ENCODE measurements around the gene CACNG4.
A peak's percentile ranks its signal among the peaks of the same experiment; 100 is the strongest.

CACNG4 gene

DNA sequence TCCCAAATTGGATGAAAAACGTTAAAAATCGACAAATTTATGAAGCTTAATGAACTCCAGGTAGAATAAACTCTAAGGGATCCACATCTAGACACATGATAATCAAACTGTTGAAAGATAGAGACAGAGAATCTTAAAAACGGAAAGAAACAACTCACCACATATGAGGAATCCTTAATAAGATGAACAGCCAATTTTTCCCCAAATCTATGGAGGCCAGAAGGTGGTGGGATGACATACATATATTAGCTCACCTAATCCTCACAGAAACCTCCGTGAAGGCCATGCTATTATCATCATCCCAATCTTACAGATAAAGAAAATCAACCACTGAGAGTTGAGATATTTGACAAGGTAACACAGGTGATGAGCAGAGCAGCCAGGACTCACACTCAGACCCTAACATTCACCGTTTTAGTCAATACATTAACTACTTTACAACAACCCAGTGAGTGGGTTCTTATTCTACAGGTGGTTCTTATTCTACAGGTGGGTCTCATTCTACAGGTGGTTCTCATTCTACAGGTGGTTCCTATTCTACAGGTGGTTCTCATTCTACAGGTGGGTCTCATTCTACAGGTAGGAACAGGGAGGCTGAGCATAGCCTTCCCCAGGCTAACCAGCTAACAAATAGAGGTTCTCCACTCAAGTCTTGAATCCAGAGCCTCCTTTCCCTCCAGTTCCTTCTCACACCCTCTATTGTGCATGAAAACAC is 84.7 kb downstream of the CACNG4 start:
- no peak for DNase-seq

DNA sequence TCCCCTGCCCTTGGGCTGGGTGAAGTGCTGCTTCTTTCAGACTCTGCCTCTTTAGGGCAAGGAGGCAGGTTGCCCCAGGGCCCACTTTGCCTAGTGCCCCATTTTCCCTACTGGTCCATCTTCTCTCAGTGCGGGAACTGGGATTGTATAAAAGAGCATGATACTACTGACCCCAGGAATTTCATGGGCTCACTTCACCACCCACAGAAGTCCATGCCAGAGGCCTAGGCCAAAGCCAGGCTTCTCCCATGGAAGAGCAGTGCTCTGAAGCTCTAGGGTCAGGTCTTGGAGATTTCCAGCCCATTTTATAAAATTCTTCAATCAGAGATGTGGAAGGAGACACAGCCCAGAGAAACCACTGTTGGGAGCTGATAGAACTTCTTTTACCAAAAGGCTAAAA is 85.6 kb downstream of the CACNG4 start:
- DNase-seq, result no peak

DNA sequence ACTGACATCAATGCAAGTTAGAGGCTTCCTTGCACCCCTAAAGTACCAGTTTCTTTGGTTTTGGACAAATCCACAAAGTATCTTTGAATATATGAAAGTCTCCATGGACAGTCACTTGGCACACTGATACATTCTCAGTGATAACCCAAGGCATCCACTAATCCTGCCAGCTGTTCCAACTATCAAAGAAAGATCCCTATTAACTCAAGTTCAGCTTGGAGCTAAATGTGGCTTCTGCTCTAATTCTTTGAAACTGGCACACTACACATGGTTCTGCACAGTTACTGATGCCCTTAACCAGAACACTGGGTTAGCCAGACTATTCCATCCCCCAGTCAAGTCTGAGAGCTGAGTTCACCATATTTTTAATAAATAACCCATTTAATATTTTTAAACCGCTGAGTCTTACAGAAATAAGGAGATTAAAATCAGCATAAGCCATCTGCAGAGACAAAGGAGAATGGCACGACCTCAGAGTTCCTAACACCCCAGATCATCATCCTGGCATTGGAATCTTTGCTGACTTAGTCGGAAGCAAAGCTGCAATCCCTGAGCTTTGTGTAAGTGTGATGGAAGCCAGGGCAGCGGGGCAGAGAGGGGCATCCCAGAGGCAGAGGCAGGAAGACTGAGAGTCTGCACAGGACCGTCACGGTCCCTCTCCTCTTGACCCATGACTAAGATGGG is 86.1 kb downstream of the CACNG4 start:
- DNase-seq, result no peak

DNA sequence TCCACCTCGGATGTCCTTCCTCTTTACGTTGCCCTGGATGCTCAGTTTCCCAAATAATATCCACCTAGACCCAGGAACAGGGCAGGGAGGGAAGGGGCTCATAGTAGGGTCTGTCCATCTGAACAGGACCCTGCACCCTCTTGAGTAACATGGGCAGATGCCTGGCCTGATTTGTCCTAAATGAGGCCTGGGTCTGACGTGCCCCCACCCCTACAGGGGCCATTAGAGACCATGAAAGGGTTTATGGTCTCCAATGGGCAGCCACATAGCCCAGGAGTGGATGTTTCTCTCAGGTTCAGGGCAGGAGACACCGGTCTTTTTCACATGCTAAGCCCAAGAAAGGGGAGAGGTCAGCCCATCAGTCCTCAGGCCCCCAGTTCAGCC is 86.6 kb downstream of the CACNG4 start:
- no peak for DNase-seq

DNA sequence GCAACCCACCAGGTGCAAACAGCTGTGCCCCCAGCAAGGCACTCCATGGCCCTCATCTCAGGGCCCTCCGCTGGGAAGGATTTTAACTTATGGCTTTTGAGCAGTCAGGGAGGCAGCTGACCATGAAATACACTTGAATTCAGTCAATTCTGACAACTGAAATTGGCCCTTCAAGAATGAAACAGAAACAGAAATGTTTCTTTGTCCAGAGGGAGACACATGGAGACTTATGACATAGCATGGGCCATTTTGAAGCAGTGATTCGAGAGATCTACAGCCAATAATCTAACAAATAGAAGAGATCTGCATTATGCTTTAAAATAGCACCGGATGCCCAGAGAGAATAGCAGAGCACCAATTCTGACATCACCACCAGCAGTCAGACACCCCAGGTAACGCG is 87.3 kb downstream of the CACNG4 start:
- no peak for DNase-seq

DNA sequence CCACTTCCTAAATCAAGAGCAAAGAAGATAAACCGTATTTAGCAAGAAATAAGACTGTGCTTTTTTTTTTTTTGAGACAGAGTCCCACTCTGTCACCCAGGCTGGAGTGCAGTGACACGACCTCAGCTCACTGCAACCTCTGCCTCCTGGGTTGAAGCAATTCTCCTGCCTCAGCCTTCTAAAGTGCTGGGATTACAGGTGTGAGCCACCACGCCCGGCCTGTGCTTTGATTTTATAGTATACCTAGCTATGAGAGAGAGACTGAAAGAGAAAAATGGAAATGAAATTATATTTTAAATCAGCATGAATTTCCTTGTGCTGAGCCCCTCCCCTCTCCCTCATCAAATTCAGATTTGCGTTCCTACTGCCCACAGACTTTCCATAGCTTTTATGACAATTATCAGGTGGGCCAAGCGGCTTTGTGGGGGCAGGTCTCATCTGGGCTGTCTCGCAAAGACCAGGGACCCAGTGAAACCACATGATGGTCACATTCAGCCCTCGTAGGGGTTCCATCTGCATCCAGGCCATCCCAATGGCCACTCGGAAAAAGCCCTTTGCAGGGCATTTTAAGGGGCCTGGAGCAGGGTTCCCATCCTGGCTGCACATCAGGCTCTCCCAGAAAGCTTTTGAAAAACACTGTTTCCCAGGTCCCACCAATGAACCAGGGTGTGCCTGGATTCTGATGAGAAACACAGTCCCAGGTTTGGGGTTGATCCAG is 88.4 kb downstream of the CACNG4 start:
- no peak for DNase-seq

DNA sequence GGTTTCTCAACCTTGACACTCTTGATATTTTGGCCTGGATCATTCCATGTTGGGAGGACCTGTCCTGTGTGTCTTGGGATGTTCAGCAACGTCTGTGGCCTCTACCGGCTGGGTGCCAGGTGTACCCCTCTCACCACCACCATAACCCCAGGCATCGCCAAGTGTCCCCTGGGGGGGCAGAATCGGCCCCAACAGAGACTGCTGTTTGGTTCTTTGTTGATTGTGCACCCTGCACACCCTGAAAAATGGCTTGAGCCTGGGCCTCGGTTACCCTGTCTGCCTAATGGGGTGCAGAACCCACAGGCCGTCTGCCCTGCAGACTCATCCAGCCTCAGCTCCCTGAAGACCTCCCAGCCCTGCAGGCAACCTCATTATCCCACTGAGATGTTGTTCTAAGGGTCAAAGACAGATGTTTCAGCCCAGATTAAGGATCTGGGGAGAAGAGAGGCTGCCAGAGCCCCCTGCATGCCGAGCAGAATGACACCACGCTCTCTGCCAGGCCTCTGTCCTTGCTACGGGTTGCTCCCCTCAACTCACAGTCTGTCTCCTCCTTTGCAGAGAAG is 89.0 kb downstream of the CACNG4 start:
- no peak for DNase-seq

DNA sequence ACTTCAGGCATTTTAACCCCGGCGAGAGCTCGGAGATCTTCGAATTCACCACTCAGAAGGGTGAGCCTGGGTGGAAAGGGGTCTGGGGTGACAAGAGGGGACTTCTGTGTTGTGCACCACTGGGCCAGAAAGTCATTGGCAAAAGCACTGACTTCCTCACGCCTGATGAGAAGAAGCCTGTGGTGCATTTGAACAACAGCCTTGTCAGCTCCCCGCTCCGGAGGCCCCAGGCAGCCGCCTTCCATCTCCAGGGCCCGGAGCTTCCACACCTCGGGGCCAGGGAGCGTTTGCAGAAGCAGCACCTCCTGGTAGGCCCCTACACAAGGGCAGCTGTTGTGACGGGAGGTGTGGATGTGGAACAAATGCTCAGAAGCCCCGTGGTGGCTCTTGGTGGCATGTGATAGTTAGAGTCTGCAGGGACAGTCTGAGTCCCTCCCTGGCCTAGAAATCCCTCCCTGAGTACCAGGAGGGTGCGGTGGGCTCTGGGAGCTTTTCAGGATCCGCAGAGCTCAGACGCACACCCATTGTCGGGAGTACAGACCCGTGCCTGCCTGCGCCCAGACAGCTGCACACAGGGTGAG is 89.6 kb downstream of the CACNG4 start:
- DNase-seq, result peak; percentile 22

DNA sequence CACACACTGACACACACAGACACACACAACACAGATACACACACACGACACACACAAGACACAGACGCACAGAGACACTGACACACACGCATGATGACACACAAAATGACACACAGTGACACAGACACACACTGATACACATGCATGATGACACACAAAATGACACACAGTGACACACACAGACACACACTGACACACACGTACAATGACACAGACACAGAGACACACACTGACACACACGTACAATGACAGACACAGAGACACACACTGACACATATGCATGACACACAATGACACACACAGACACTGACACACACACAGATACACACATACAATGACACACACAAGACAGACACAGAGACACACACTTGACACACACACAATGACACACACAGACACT is 90.1 kb downstream of the CACNG4 start:
- no peak for DNase-seq

DNA sequence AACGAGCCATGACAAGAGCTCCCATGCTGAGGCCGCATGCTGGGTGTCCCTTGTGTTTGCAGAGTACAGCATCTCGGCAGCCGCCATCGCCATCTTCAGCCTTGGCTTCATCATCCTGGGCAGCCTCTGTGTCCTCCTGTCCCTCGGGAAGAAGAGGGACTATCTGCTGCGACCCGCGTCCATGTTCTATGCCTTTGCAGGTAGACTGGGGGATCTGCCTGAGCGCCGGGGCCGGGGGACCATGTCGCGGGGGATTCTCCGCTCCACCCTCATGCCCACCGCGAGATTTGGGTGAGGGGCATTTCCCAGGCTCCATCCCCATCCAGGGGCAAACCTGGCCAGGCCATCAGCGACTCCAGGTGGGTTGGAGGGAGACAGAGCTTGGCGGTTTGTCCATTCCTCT is 90.5 kb downstream of the CACNG4 start:
- no peak for DNase-seq

DNA sequence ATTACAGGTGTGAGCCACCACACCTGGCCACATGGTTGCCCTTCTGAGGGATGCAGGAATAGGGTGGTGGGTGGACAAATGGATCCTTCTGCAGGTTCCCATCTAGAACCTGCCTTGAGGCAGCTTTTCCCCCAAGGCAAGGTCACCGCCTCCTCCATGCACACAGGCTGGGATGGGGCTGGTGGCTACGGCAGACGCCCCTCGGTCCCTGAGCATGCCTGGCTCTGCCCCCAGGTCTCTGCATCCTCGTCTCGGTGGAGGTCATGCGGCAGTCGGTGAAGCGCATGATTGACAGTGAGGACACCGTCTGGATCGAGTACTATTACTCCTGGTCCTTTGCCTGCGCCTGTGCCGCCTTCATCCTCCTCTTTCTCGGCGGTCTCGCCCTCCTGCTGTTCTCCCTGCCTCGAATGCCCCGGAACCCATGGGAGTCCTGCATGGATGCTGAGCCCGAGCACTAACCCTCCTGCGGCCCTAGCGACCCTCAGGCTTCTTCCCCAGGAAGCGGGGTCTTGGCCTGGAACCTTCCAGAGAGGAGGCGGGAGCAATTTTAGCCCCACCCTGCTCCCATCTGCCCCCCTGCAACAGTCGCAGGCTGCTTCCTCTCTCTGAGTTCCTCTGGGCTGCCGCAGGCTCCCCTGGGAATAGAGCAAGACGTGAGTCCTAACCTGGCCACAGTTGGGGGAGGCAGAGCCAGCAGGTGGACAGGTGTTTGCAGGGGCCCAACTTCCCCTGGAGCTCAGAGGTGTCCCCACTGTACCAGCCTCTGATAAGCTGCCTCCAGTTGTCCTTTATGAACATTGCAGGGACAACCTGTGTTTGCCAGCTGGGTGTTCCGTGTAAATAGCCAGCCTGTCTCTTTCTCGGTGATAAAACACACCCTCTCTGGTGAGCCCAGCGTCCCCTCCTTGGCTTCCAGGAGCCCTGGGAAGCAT is 91.6 kb downstream of the CACNG4 start:
- no peak for DNase-seq

DNA sequence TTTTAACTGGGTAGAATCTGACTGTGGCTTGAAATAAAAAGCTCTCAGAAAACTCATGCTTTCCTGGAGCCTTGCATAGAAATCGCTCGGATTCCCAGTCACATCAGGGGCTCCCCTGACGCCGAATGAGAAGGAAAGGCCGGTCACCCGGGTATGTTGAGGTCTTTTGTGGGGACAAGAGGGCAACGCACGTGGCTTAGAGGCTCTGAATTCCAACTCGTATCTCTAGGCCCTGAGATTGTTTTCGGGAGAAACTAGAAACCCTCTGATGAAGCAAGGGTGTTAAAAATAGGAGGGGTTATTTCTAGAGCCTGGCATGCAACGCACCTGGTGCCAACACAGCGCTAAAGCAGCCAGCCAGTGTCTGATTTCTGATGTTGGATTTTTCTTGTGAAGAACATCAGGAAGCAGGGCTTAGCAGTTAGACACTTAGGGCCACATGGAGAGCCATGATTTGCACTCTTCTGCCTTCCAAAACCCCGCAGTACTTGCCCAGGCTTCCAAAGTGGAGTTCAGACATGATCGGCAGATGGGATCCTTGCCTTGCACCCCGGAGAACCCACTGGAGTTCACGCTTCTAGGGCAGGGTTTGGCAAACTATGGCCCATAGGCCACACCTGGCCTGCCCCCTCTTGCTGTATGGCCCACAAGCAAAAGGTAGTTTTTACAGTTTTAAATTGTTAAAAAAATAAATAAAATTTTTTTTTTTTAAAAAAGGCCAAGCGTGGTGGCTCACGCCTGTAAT is 92.4 kb downstream of the CACNG4 start:
- DNase-seq, result no peak

DNA sequence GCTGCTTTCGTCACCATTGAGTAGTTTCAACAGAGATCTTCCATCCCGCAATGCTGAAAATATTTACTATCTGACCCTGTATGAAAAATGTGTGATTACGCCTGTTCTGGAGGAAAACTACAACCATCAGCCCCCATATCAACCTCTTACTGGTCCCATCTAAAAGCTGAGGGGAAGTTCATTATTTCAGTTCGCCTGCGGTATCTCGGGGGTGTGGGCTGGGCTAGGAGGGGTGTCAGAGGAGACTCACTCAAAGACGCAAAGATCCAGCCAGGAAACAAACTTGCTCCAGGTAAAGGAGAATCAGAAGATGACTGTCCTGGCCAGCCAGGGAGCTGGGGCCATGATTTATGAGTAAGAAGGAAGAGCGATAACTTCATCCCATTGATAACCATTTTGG is 93.5 kb downstream of the CACNG4 start:
- no peak for DNase-seq

DNA sequence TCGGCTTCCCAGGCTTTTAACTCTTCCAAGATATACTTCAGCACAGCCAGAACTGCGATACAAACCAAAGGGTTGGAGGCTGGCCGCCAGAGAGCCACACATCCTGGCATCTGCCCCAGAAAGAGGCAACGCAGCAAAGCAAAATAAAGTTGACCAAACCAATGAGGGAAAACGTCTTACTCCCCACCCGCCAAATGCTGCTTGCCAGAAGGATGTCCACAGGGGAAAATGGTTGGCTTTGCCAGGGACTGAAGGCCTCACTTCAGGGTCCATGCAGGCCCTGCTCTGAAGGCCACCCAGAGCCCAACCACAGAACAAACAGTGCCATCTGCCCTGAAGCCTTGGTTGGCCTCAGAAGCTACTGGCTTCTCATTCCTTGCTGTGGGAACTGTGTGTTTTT is 94.9 kb downstream of the CACNG4 start:
- DNase-seq, result no peak

DNA sequence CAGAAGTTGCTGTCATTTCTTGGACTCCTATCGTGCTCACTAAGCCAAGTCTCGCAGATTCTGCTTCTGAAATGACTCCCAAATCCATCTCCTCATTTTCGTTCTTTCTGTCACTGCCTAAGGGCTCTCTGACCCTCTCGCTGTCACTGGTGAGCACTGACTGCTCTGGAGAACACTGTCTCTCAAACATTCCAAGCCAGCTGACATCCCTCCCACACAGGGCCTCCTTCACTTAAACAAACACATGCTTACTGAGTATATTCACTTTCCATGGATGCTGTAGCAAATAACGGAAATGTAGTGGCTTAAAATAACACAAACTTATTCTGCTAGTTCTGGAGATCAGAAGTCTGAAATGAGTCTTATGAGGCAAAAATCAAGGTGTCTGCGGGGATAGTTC is 98.6 kb downstream of the CACNG4 start:
- no peak for DNase-seq

DNA sequence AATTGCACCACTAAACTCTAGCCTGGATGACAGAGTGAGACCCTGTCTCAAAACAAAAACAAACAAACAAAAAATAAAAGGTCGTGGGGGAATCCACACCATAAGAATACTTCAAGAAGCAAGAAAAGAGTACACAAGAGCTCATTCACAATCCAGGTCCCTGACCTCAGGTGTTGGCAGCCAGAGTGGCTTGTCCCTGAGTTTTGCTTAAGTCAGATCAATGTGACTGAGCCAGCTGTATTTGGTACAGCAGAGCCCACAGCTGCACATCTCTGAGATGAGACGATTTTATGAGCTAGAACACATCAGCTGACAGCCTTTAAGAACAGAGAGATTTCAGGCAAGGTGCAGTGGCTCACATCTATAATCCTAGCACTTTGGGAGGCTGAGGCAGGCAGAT is 102.2 kb downstream of the CACNG4 start:
- DNase-seq, result no peak

DNA sequence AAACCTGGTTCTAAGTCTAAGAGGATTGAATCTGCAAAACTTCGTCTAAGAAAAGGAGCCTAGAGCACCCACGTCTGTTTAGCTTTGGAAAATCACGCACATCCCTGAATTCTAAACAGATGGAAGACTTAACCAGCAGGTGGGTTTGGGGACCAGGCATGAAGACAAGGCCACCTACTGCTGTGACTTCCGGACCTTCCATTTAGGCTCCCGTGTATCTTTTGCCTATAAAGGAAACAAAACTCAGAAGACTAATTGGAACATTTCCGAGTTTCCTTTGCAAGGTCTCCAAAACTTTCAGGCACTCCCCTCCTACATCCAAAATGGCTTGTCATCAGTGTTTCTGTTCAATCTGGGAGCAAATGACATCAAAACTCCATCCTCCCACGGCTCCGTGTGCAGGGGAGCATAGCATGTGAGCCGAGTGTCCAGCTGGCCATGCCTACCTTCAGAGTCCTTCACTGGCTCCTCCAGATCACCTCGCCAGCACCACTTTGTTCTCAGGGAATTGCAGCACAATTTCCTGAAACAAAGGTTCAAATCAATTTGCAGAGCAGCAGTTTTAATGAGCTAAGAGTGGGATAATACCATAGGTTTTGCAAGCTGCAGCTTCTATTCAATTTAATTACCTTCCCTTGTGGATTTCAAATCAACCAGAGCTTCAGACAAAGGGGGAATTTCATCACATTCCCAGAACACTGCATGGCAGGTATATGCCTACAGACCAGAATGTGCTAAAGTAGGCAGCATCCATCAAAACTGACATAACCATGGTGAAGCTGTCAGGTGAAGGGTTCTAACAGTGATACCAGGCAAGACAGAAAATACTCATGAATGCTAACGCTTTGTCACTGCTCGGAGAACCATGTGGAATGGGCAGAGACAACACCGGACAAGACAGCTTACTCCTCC is 103.3 kb downstream of the CACNG4 start:
- DNase-seq, result no peak

DNA sequence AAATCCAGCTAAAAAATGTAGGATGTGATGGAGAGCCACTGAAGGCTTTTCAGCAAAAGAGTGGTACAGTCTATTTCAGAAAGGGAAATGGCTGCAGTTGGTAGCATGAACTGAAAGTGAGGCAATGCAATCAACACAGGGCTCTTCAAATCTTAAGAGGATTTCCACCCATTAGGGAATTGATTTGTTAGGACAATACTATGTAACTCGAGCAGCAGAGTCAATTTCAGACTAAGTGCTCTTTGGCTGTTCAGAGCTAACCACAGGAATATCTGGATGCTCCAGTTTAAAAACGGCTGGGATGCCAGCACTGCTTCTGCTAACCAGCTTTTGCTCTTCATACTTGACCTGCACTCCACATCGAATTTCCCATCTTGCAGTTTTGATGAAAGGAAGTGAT is 104.5 kb downstream of the CACNG4 start:
- DNase-seq, result no peak

DNA sequence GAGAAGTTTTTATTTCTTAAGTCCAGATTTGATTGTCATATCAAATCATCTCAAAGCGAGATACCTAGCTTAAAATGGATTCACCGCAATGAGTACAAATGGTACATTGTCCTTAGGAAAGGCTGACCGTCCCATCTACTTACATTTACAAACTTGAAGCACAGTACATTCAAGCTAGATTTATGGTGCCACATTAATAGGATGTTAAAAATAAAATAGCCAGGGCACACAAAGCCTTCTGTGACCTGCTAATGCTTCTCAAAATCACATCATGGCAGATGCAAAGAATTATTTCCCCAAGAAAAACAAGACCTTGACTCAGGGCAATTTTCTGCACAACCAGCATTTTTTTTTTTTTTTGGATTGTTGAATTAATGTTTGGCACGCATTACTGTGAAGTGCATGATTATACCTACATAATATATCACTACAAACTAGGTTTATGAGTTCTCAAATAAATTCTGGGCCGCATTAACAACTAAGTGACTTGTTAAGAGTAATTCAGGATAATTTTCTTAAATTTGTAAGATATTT is 105.2 kb downstream of the CACNG4 start:
- no peak for DNase-seq

DNA sequence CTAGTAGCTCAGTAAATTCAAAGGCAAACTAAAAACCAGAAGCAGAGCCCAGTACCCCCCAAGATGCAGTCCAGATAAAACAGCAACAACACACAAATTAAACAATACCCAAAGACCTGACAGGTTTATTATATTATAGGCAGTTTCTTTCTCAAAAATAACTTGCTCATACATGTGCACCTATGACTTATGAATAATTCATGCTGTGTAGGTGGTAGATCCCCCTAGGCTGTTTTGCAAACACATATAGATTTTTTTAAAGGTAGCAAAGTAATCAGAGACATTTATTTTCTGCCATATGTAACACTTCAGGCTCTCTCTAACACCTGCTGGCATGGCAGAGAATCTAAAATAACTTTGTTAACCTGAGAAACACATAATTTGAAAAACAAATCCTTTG is 107.1 kb downstream of the CACNG4 start:
- no peak for DNase-seq

Measured in eye (tissue), 1 donor.